ENCODE data around the gene JOSD1.

Gene JOSD1

GRCh38 chr22:38732251-38732815, 31.6 kb upstream of the JOSD1 start:
- no peak for DNase-seq

GRCh38 chr22:38731703-38732161, 31.0 kb upstream of the JOSD1 start:
- no peak for DNase-seq

- no peak for DNase-seq
Measured at GRCh38 chr22:38730411-38730871, 29.7 kb upstream of the JOSD1 start.

GRCh38 chr22:38729946-38730345, 29.2 kb upstream of the JOSD1 start:
- DNase-seq, result no peak

GRCh38 chr22:38728871-38729796, 28.4 kb upstream of the JOSD1 start:
- DNase-seq, result no peak

- no peak for DNase-seq
Measured at GRCh38 chr22:38727530-38728451, 27.0 kb upstream of the JOSD1 start.

GRCh38 chr22:38727123-38727522, 26.4 kb upstream of the JOSD1 start:
- DNase-seq, result no peak

- no peak for DNase-seq
Measured at GRCh38 chr22:38725900-38726655, 25.3 kb upstream of the JOSD1 start.

GRCh38 chr22:38724926-38725571, 24.3 kb upstream of the JOSD1 start:
- peak; percentile 31 for DNase-seq

- DNase-seq, result no peak
Measured at GRCh38 chr22:38724176-38724575, 23.4 kb upstream of the JOSD1 start.

GRCh38 chr22:38721551-38721950, 20.8 kb upstream of the JOSD1 start:
- DNase-seq, result no peak

- no peak for DNase-seq
Measured at GRCh38 chr22:38720350-38720749, 19.6 kb upstream of the JOSD1 start.

GRCh38 chr22:38719196-38719595, 18.5 kb upstream of the JOSD1 start:
- no peak for DNase-seq

GRCh38 chr22:38718414-38718813, 17.7 kb upstream of the JOSD1 start:
- no peak for DNase-seq

- DNase-seq, result no peak
Measured at GRCh38 chr22:38717244-38717643, 16.5 kb upstream of the JOSD1 start.

GRCh38 chr22:38716826-38717225, 16.1 kb upstream of the JOSD1 start:
- no peak for DNase-seq

GRCh38 chr22:38716271-38716670, 15.5 kb upstream of the JOSD1 start:
- DNase-seq, result no peak

- no peak for DNase-seq
Measured at GRCh38 chr22:38715852-38716251, 15.1 kb upstream of the JOSD1 start.

- no peak for DNase-seq
Measured at GRCh38 chr22:38715176-38715764, 14.5 kb upstream of the JOSD1 start.

- no peak for DNase-seq
Measured at GRCh38 chr22:38713921-38714320, 13.2 kb upstream of the JOSD1 start.

GRCh38 chr22:38712486-38713207, 11.9 kb upstream of the JOSD1 start:
- no peak for DNase-seq
